ENCODE results near the gene INSIG2.

Gene INSIG2

DNA sequence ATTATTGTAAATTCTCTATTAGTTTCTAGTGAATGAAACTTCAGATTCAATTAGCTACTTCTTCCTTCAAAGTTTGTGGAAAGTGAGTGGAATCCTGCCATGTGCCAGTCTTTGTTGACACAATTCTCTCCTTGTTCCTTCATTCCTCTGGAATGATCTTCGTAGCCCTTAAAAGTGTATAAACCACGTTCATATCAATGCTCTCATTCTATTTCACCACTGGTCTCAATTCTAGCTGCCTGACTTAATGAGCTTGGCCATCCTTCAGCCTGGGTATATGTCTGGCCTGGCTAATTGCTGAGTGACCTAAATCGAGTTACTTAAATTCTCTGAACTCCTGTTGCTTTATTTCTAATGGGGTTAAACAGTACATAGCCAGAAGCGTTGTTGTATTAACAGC lies 43.5 kb downstream of the INSIG2 start:
- no peak for DNase-seq

DNA sequence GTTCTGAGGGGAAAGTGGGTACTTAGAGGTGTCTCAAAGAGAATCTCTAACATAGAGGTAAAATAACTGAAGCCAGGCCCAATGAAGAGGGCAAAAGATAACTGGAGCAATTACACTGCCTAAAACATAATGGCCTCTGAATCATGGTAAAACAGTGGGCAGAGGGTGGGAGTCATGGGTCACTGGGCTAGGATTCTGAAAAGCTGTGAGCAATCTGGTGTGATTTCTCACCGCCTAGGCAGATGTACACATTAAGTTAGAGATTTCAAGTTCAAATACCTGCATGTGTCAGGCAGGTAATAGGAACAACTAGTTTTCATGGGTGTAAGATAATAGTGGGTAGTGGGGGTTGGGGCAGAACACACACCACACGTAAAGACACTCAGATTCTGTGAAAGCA lies 45.6 kb downstream of the INSIG2 start:
- no peak for DNase-seq

DNA sequence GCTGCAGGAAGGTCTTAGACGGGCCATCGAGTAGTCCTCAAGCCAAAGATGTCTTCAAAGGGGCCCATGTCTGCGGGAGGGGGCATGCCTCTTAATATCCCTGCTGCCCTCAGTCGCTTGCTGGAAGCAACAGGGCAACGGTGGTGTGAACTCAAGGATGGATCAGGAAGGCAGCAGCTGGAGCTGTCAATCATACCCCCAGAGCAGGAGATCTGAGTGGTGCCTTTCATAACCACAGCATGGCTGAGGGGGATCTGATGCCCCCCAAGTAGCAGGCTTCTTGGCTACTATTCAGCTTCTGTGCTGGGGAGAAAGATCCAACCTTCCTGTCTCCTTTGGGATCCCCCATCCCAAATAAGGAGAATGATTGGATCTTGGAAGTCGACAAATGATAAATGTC lies 46.4 kb downstream of the INSIG2 start:
- no peak for DNase-seq

DNA sequence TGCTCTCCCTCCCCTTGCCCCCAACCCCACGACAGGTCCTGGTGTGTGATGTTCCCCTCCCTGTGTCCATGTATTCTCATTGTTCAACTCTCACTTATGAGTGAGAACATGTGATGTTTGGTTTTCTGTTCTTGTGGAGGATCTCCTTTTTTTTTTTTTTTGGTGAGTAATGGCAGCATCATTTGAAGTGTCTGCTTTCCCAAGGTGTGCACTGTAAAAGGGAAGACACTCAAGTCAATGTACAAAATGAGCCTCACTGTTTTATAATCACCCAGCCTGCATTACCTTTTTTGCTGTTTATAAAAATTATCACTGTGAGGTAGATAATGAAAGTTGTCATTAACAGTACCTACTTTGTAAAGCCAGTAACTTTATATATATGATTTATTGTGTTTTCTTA lies 56.9 kb downstream of the INSIG2 start:
- no peak for DNase-seq

DNA sequence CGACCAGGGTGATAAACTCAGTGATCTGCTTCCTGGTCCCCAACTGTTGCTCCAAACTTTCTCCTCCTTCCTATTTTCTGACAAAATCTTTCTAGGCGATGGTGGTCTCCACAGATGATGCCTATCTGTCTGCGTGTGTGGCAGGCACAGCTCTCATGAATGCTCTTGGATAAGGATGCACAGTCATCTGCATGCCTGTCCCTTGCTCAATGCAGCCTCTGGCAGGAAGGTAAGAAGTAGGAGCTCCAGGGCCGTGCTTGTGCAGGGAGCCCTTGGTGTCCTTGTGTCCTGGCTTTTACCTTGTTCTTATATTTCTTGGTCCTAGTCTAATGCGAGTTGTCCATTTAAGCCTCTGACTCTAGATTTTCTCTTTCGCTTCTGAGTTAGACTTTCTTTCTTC lies 57.5 kb downstream of the INSIG2 start:
- no peak for DNase-seq

DNA sequence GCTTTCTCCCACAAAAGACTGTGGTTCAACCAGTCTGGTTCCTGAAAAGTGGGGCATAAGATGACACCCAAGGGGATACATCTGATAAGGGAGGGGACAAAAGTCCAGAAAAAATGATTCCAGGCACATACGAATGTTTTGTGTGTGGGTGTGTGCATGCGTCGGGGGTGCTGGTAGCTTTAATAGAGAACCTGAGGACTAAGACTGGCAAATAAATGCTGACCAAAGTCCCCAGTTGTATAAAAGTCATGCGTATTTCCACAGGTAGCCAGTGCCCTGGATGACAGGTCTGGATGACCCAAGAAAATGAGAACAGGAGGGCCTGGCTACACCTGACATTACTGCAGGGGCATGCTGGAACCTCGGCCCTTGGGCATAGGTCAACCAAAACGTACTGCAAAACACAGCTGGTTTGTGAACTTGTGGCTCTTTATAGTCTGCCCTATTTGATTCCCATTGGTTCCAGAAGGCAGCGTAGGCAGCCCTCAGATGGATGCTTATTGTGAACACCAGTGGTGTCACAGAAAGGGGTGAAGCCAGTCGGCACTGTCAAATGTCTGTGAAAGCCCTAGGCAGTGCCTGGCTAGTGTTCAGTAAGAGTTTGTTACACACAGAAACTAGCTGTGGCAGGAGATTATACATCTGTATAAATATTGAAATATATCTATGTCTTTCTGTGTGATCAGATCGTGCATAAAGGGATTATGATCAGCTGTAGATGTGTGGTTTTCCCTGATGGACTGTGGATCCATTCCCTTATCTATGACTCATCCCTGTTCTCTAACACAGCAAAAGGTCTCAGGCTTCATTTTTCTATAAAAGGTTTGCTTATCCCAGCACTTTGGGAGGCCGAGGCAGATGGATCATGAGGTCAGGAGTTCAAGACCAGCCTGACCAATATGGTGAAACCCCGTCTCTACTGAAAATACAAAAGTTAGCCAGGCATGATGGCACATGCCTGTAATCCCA lies 58.3 kb downstream of the INSIG2 start:
- no peak for DNase-seq

DNA sequence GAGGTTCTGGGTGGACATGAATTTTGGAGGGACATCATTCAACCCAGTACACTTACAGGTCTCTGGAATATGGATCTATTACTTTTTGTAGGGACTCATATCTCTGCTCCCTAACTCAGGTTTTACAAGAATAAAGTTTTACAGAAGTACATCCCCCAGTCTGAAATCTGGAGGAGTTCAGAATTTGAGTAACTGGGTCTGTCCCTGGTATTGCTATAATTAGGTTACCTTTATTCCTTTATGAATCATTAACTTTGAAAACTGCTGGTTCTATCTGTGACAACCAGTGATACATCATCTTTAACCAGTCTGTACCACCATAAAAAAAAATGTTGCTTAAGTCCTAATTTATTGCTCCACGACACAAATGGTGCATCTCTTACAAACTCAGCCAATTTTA lies 59.9 kb downstream of the INSIG2 start:
- no peak for DNase-seq

DNA sequence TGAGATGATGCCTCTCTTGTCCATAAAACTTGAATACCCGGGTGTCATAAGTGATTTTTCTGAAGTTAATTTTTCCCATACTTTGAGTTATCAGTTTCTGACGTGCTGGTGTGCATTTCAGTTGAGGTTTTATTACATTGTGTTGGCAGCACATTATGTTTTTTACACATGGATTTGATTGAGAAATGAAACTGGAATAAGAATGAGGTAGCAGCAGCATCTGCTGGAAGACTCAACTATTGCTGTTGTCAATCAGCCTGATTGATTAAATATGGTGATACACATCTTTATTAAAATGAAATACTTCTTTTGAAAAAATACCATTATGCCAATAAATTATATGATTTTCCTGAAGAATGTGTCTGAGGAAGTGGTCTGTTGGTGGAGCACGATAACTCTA lies 60.5 kb downstream of the INSIG2 start:
- no peak for DNase-seq

DNA sequence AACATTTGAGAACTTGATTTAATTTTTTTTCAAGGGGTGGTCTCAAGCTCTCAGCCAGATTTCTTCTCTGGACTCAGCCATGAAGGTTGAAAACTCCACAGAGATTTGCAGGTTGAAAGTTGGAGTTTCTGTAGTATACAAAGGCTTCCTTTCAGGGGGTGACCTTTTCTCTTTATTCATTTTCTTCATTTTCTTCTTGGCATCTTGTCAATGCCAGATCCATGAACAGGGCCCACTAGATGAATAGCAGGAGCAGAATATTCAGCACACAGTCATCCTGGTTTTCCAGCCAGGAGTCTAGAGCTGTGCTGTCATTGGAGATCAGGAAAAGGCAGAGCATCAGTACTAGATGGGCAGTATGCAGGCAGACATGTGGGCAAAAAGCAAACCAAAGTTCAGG lies 62.0 kb downstream of the INSIG2 start:
- DNase-seq: no peak

DNA sequence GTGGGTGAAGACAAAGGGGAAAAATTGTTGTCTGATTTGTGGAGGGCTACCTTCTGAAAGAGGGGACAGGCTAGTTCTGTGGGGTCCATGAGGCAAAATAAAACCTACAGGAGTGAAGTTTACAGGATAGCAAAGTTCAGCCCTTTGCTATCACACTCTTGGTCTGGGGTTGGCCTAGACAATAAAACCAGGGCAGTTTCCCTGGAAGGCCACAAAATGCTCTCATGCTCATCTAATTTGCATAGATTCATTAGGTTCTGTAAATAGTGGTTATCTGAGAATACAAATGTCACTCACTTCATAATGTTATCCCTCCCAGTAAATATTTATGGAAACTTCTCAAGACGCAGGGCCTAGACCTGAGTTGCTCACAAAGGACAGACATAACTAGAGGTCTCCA lies 63.6 kb downstream of the INSIG2 start:
- DNase-seq: no peak

DNA sequence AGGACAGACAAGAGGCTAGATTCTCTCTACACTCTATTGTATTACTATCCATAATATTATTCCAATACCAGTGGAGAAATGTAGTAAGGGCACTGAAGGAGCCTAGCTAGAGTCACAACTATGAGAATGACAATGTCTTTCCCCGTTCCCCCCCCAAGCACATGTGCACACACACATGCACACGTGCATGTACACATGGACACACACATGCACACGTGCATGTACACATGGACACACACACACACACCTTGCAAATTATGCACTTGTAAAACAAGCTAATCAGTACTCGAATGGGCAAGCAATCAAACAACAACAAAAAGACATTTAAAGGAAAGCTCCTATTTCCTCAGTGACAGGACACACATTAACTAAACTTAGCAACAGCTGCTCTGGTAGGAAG lies 65.2 kb downstream of the INSIG2 start:
- DNase-seq: no peak

DNA sequence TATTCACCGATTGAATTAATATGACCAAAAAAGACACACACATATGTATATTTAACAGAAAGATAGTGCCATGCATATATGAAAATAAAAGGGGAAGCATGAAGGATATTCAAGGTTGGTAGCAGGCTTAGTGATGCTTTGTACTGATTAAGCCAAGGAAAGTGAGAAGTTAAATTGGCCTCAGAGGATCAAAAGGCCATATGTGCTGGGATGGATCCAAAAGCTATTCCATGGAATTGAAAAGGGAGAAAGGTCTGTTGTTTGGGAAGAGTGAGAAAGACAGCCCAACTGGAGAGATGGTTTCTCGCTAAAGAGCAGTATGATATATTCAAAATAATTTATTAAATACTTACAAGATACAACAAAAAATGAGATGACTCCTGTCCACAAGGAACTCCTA lies 65.9 kb downstream of the INSIG2 start:
- no peak for DNase-seq
